ENCODE results near the gene ZNF487. TPM values are rescaled to one million over a fixed set of nuclear protein-coding genes. Genes with fewer than 3 reads are reported as not detected.

The ZNF487 gene
- total and polyA plus RNA-seq, 2 donors (not counting 1 experiment from before 2014, with no cell fraction given): 4.0 TPM

DNA sequence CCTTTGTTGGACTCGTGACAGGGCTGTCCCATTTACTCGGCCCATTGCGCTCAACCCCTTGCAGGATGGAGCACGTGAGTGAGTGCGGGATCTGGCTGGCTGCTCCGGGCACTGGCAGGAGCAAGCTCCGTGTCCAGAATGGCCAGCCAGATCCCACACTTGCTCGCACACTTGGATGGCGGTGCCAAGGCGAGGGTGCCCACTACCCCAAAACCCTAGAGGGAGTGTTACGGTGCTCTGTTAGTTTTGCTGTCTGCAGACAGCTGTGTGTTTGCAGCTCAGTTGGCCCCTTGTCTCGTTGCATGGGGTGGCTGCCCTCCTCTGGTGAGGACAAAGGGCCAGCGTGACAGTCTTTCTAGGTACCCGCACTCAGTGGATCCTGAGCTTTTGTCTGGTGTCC, 34.2 kb downstream of the ZNF487 start:
- H3K9me3 ChIP-seq (ENCODE audit: control insufficient read depth, insufficient read depth, low read depth, low read length): no peaks in the 10 kb centered on the region
- no peaks in the 10 kb centered on the region for H3K36me3 ChIP-seq (ENCODE audit: control insufficient read depth, insufficient read depth, low read length)
- no peak overlapping the region for H3K4me2 ChIP-seq (ENCODE audit: extremely low read depth, insufficient read depth, low read length)
- no peaks in the 10 kb centered on the region for H3K79me2 ChIP-seq (ENCODE audit: control insufficient read depth, insufficient read depth, low read length)
- DNase-seq (ENCODE audit: low read depth in 2 of 2): no peak
- H3K4me3 ChIP-seq (replicated peaks in 1 of 4; ENCODE audit: control extremely low read depth in 1 of 4, insufficient read depth in 1 of 4, low read depth in 3 of 4, low read length in 4 of 4): no peak overlapping the region
- no peak overlapping the region for H3K9ac ChIP-seq (ENCODE audit: insufficient read depth, low read length)
- no peak overlapping the region for H2AFZ ChIP-seq (ENCODE audit: low read length)
- H3K4me1 ChIP-seq (ENCODE audit: control insufficient read depth, extremely low read depth, insufficient read depth, low read length): no peaks in the 10 kb centered on the region
- no peaks in the 10 kb centered on the region for H4K20me1 ChIP-seq (ENCODE audit: control insufficient read depth, extremely low read depth, insufficient read depth, low read length)
- no peak overlapping the region for H3K27ac ChIP-seq (ENCODE audit: insufficient read depth, low read length)
- no peak for TF ChIP-seq EZH2 (IDR thresholded peaks at IDR 0.05; ENCODE audit: low read length, missing control alignments)
- TF ChIP-seq, protein P1, sequence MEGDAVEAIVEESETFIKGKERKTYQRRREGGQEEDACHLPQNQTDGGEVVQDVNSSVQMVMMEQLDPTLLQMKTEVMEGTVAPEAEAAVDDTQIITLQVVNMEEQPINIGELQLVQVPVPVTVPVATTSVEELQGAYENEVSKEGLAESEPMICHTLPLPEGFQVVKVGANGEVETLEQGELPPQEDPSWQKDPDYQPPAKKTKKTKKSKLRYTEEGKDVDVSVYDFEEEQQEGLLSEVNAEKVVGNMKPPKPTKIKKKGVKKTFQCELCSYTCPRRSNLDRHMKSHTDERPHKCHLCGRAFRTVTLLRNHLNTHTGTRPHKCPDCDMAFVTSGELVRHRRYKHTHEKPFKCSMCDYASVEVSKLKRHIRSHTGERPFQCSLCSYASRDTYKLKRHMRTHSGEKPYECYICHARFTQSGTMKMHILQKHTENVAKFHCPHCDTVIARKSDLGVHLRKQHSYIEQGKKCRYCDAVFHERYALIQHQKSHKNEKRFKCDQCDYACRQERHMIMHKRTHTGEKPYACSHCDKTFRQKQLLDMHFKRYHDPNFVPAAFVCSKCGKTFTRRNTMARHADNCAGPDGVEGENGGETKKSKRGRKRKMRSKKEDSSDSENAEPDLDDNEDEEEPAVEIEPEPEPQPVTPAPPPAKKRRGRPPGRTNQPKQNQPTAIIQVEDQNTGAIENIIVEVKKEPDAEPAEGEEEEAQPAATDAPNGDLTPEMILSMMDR (conservative IDR thresholded peaks at IDR 0.05 in 1 of 2, IDR thresholded peaks at IDR 0.05 in 1 of 2; ENCODE audit: low read depth in 1 of 2, low read length in 2 of 2): no peak
- H3K27me3 ChIP-seq (ENCODE audit: control insufficient read depth, insufficient read depth, low read length): no peaks in the 10 kb centered on the region

DNA sequence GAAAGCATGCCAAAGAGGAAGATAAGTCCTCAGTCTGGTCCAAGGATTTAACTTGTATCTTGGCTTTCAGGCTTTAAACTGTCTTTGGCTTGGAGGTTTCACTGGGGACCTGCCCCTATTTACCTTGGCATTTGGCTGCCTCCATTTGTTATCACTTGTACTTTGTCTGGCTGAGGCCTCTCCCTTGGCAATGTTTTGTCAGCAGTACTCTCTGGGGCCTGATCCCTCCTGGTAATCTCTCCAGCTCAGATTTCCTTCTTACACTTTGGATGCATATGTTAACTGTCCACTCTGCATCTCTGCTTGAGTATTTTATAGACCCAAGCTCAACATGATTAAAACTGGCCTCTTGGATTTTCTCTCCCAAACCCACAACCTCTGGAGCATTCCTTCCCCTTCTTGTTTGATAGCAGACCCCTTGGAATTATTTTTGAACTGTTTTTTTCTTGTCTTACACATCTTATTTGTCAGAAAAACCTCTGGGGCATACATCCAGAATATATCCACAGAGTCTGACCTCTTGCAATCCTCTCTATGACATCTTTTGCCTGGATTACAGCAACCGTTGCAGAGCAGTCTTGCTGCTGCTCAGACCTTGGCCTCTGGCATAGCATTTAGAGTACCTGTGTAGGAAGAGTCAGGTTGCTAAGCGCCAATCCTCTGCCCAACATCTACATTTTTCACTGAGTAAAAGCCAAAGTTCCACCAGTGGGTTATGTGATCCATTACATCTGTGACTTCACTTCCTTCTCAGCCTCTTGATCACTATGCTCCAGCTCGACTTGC, 35.2 kb downstream of the ZNF487 start:
- no peaks in the 10 kb centered on the region for H4K20me1 ChIP-seq (ENCODE audit: control insufficient read depth, extremely low read depth, insufficient read depth, low read length)
- no peak for DNase-seq (ENCODE audit: low read depth in 2 of 2)
- TF ChIP-seq, protein P1 (conservative IDR thresholded peaks at IDR 0.05 in 1 of 2, IDR thresholded peaks at IDR 0.05 in 1 of 2; ENCODE audit: low read depth in 1 of 2, low read length in 2 of 2): no peak
- H2AFZ ChIP-seq (ENCODE audit: low read length): no peak overlapping the region
- no peaks in the 10 kb centered on the region for H3K4me1 ChIP-seq (ENCODE audit: control insufficient read depth, extremely low read depth, insufficient read depth, low read length)
- no peaks in the 10 kb centered on the region for H3K27me3 ChIP-seq (ENCODE audit: control insufficient read depth, insufficient read depth, low read length)
- no peaks in the 10 kb centered on the region for H3K9me3 ChIP-seq (ENCODE audit: control insufficient read depth, insufficient read depth, low read depth, low read length)
- H3K79me2 ChIP-seq (ENCODE audit: control insufficient read depth, insufficient read depth, low read length): no peaks in the 10 kb centered on the region
- no peak overlapping the region for H3K9ac ChIP-seq (ENCODE audit: insufficient read depth, low read length)
- no peaks in the 10 kb centered on the region for H3K36me3 ChIP-seq (ENCODE audit: control insufficient read depth, insufficient read depth, low read length)
- no peak overlapping the region for H3K4me2 ChIP-seq (ENCODE audit: extremely low read depth, insufficient read depth, low read length)
- no peak overlapping the region for H3K4me3 ChIP-seq (replicated peaks in 1 of 4; ENCODE audit: control extremely low read depth in 1 of 4, insufficient read depth in 1 of 4, low read depth in 3 of 4, low read length in 4 of 4)
- H3K27ac ChIP-seq (ENCODE audit: insufficient read depth, low read length): no peak overlapping the region

DNA sequence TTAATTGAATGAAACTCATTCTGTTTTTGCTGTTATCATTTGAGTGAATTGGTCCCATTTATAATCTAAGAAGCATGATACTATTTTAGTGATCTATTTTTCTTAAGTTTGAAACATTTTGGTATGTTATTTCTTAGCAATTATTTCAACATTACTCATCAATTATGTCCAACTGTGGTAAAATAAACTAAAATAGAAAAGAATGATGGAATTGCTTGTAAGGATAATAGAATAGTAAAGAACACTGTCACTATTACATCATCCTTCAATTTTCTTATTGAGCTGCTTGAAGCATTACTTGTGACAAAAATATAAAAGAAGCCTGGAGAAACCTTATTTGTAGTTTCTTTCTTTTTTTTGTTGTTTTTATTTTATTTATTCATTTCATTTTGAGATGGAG, 42.4 kb downstream of the ZNF487 start:
- no peak overlapping the region for H3K4me2 ChIP-seq (ENCODE audit: extremely low read depth, insufficient read depth, low read length)
- no peaks in the 10 kb centered on the region for H4K20me1 ChIP-seq (ENCODE audit: control insufficient read depth, extremely low read depth, insufficient read depth, low read length)
- H3K9ac ChIP-seq (ENCODE audit: insufficient read depth, low read length): no peak overlapping the region
- H3K4me3 ChIP-seq (replicated peaks in 1 of 4; ENCODE audit: control extremely low read depth in 1 of 4, insufficient read depth in 1 of 4, low read depth in 3 of 4, low read length in 4 of 4): no peak overlapping the region
- H2AFZ ChIP-seq (ENCODE audit: low read length): no peak overlapping the region
- peak; percentile 21 to 25 for DNase-seq (ENCODE audit: low read depth in 2 of 2)
- H3K4me1 ChIP-seq (ENCODE audit: control insufficient read depth, extremely low read depth, insufficient read depth, low read length): no peaks in the 10 kb centered on the region
- H3K9me3 ChIP-seq (ENCODE audit: control insufficient read depth, insufficient read depth, low read depth, low read length): no peaks in the 10 kb centered on the region
- H3K36me3 ChIP-seq (ENCODE audit: control insufficient read depth, insufficient read depth, low read length): no peaks in the 10 kb centered on the region
- H3K27ac ChIP-seq (ENCODE audit: insufficient read depth, low read length): no peak overlapping the region
- H3K79me2 ChIP-seq (ENCODE audit: control insufficient read depth, insufficient read depth, low read length): no peaks in the 10 kb centered on the region
- TF ChIP-seq, protein P1 (conservative IDR thresholded peaks at IDR 0.05 in 1 of 2, IDR thresholded peaks at IDR 0.05 in 1 of 2; ENCODE audit: low read depth in 1 of 2, low read length in 2 of 2): no peak
- no peak for TF ChIP-seq EZH2 (IDR thresholded peaks at IDR 0.05; ENCODE audit: low read length, missing control alignments)
- H3K27me3 ChIP-seq (ENCODE audit: control insufficient read depth, insufficient read depth, low read length): no peaks in the 10 kb centered on the region
